Measurements from ENCODE around the gene PTGIR. TPM values are rescaled to one million over a fixed set of nuclear protein-coding genes. Genes with fewer than 3 reads are reported as not detected.

Gene PTGIR
- 1 to 10 TPM; 8.0 to 8.5 TPM for total RNA-seq

- no peaks in the 10 kb centered on the region for H3K9me3 Mint-ChIP-seq
- peak within 1 kb of the TSS; percentile 95 for H3K27ac Mint-ChIP-seq
- peaks cover 38% of the 10 kb centered on the region for H3K4me1 Mint-ChIP-seq
- no peaks in the 10 kb centered on the region for H3K27me3 Mint-ChIP-seq
- POLR2A ChIA-PET = interaction anchor here (0.6 to 5.7 kb wide), 7 partner anchors 9 to 768 kb away, joined by 3 to 36 read pairs (median 3); no protein-coding TSS in a partner anchor
- ATAC-seq (ENCODE audit: low read depth) (peak; percentile 37), DNase-seq (no peak)
- peaks cover 2% of the 10 kb centered on the region for H3K36me3 Mint-ChIP-seq
- peak within 1 kb of the TSS; percentile 92 for H3K4me3 Mint-ChIP-seq
Observed at GRCh38 chr19:46624958-46625661, at the start of gene PTGIR. TSS of gene PTGIR (minus strand) at chr19:46625089. CDS start at chr19:46624225, 864 bp downstream.

- H3K9me3 Mint-ChIP-seq = peaks cover 3% of the 10 kb centered on the region
Observed at GRCh38 chr19:46670813-46671212, 45.9 kb upstream of the PTGIR start.

GRCh38 chr19:46668662-46669061 is 43.8 kb upstream of the PTGIR start:
- Mint-ChIP-seq H3K27ac (no peak overlapping the region), H3K36me3 (peaks cover 20% of the 10 kb centered on the region), H3K4me1 (no peaks in the 10 kb centered on the region), H3K9me3 (peaks cover 3% of the 10 kb centered on the region), H3K4me3 (no peak overlapping the region), H3K27me3 (peaks cover 3% of the 10 kb centered on the region)
- ATAC-seq (ENCODE audit: low read depth) (no peak), DNase-seq (no peak)
- POLR2A ChIA-PET = no interaction called here

More at GRCh38 chr19:46670813-46671212, 45.9 kb upstream of the PTGIR start:
- DNase-seq (no peak), ATAC-seq (ENCODE audit: low read depth) (no peak)
- Mint-ChIP-seq H3K36me3 (peaks cover 34% of the 10 kb centered on the region), H3K4me3 (no peak overlapping the region), H3K4me1 (no peaks in the 10 kb centered on the region), H3K27ac (no peak overlapping the region), H3K27me3 (no peaks in the 10 kb centered on the region)
- POLR2A ChIA-PET = interaction anchor here (0.8 kb wide), 1 partner anchor 77 kb away, joined by 4 read pairs; no protein-coding TSS in a partner anchor

GRCh38 chr19:46665072-46665471 is 40.2 kb upstream of the PTGIR start:
- DNase-seq = no peak
- Mint-ChIP-seq H3K4me3 (no peak overlapping the region), H3K4me1 (peaks cover 8% of the 10 kb centered on the region), H3K27ac (no peak overlapping the region), H3K27me3 (peaks cover 6% of the 10 kb centered on the region), H3K9me3 (no peaks in the 10 kb centered on the region), H3K36me3 (peaks cover under 1% of the 10 kb centered on the region)
- no peak for ATAC-seq (ENCODE audit: low read depth)
- POLR2A ChIA-PET = no interaction called here

GRCh38 chr19:46661735-46662592 is 37.1 kb upstream of the PTGIR start:
- H3K9me3 Mint-ChIP-seq = no peaks in the 10 kb centered on the region
- peaks cover 12% of the 10 kb centered on the region for H3K4me1 Mint-ChIP-seq
- ATAC-seq (ENCODE audit: low read depth) = peak; percentile 35
- peak; percentile 77 for DNase-seq
- H3K27me3 Mint-ChIP-seq = peaks cover 24% of the 10 kb centered on the region
- H3K4me3 Mint-ChIP-seq = peak overlapping the region; percentile 83
- POLR2A ChIA-PET = interaction anchor here (0.7 to 2.7 kb wide), 12 partner anchors 12 to 167 kb away, joined by 3 to 37 read pairs (median 6); partner anchors contain the start of gene CALM3
- H3K36me3 Mint-ChIP-seq = no peaks in the 10 kb centered on the region
- peak overlapping the region; percentile 90 for H3K27ac Mint-ChIP-seq

- H3K4me1 Mint-ChIP-seq = peaks cover 12% of the 10 kb centered on the region
- peak within 1 kb of the TSS; percentile 83 for H3K4me3 Mint-ChIP-seq
- POLR2A ChIA-PET = interaction anchor here (0.7 to 2.7 kb wide), 11 partner anchors 13 to 166 kb away, joined by 3 to 37 read pairs (median 7); partner anchors contain the start of gene CALM3
- peak within 1 kb of the TSS; percentile 90 for H3K27ac Mint-ChIP-seq
- H3K27me3 Mint-ChIP-seq = peaks cover 32% of the 10 kb centered on the region
- H3K9me3 Mint-ChIP-seq = no peaks in the 10 kb centered on the region
- peak; percentile 100 for DNase-seq
- ATAC-seq (ENCODE audit: low read depth) = peak; percentile 92
- no peaks in the 10 kb centered on the region for H3K36me3 Mint-ChIP-seq
Observed at GRCh38 chr19:46661020-46661731, 36.3 kb upstream of the PTGIR start, which contains the start of gene DACT3. TSS of gene DACT3 (minus strand) at chr19:46661182. CDS start at chr19:46661064, 118 bp downstream.

- Mint-ChIP-seq H3K27me3 (peaks cover 32% of the 10 kb centered on the region), H3K9me3 (no peaks in the 10 kb centered on the region), H3K36me3 (no peaks in the 10 kb centered on the region), H3K27ac (no peak overlapping the region), H3K4me1 (peaks cover 12% of the 10 kb centered on the region), H3K4me3 (peak overlapping the region; percentile 83)
- ATAC-seq (ENCODE audit: low read depth) (no peak), DNase-seq (peak; percentile 44)
- POLR2A ChIA-PET = interaction anchor here (1.0 to 2.7 kb wide), 7 partner anchors 27 to 138 kb away, joined by 4 to 37 read pairs (median 8); partner anchors contain the start of gene CALM3
Observed at GRCh38 chr19:46660551-46661019, 35.7 kb upstream of the PTGIR start.

- Mint-ChIP-seq H3K4me3 (peak overlapping the region; percentile 60), H3K27me3 (peaks cover 35% of the 10 kb centered on the region), H3K4me1 (peaks cover 13% of the 10 kb centered on the region), H3K27ac (peak overlapping the region; percentile 32), H3K36me3 (no peaks in the 10 kb centered on the region), H3K9me3 (no peaks in the 10 kb centered on the region)
- POLR2A ChIA-PET = interaction anchor here (1.9 to 2.4 kb wide), 2 partner anchors 54 to 59 kb away, joined by 8 to 24 read pairs; partner anchors contain the start of gene CALM3
- no peak for ATAC-seq (ENCODE audit: low read depth)
- DNase-seq = no peak
Observed at GRCh38 chr19:46660008-46660517, 35.2 kb upstream of the PTGIR start.

GRCh38 chr19:46659151-46660007 is 34.5 kb upstream of the PTGIR start:
- no peak for ATAC-seq (ENCODE audit: low read depth)
- no peaks in the 10 kb centered on the region for H3K36me3 Mint-ChIP-seq
- DNase-seq = no peak
- peak overlapping the region; percentile 32 for H3K27ac Mint-ChIP-seq
- peak overlapping the region; percentile 60 for H3K4me3 Mint-ChIP-seq
- POLR2A ChIA-PET = no interaction called here
- peaks cover 15% of the 10 kb centered on the region for H3K4me1 Mint-ChIP-seq
- H3K9me3 Mint-ChIP-seq = no peaks in the 10 kb centered on the region
- H3K27me3 Mint-ChIP-seq = peaks cover 36% of the 10 kb centered on the region

GRCh38 chr19:46656541-46656940 is 31.7 kb upstream of the PTGIR start:
- Mint-ChIP-seq H3K9me3 (no peaks in the 10 kb centered on the region), H3K36me3 (no peaks in the 10 kb centered on the region), H3K4me1 (peaks cover 13% of the 10 kb centered on the region), H3K27ac (no peak overlapping the region), H3K27me3 (peaks cover 48% of the 10 kb centered on the region), H3K4me3 (no peak overlapping the region)
- no peak for ATAC-seq (ENCODE audit: low read depth)
- DNase-seq = no peak
- POLR2A ChIA-PET = no interaction called here

- Mint-ChIP-seq H3K36me3 (no peaks in the 10 kb centered on the region), H3K27me3 (peaks cover 59% of the 10 kb centered on the region), H3K4me3 (no peak overlapping the region), H3K4me1 (peaks cover 8% of the 10 kb centered on the region), H3K9me3 (no peaks in the 10 kb centered on the region), H3K27ac (no peak overlapping the region)
- DNase-seq (no peak), ATAC-seq (ENCODE audit: low read depth) (no peak)
- POLR2A ChIA-PET = no interaction called here
Observed at GRCh38 chr19:46654621-46655152, 29.8 kb upstream of the PTGIR start.

- Mint-ChIP-seq H3K9me3 (peaks cover 7% of the 10 kb centered on the region), H3K4me1 (peaks cover 11% of the 10 kb centered on the region), H3K27ac (no peak overlapping the region), H3K36me3 (peaks cover 6% of the 10 kb centered on the region), H3K27me3 (peaks cover 63% of the 10 kb centered on the region), H3K4me3 (no peak overlapping the region)
- DNase-seq (no peak), ATAC-seq (ENCODE audit: low read depth) (no peak)
- POLR2A ChIA-PET = no interaction called here
Observed at GRCh38 chr19:46650445-46650844, 25.6 kb upstream of the PTGIR start.

All from activated naive CD8-positive, alpha-beta T cell treated with anti-CD3 and anti-CD28 coated beads, Interleukin-2, amount 10 ng/mL, durations not matched to agents 7 days and 5 days (primary cell).